Upper lobe of left lung (tissue), 4 donors: ENCODE measurements around the gene KIAA1217.

Experiments used
- POLR2A ChIP-seq, 4 donors: fragments of 450-650 bp; IDR thresholded peaks; one replicate each; pipeline ENCODE4 v1.5.1; 2016 to 2017; ENCODE audit warnings: antibody characterized with exemption in 4 of 4, mild to moderate bottlenecking in 2 of 4
- POLR2AphosphoS5 ChIP-seq, 2 donors: sonication (generic); formaldehyde crosslinking; IDR thresholded peaks; one replicate each; pipeline ENCODE4 v1.5.1; 2017; ENCODE audit warnings: antibody characterized with exemption in 2 of 2
- TF ChIP-seq, protein P1 (sequence below), 6 experiments: fragments of 450-650 bp in 4 of 6; fragments of 200-600 bp in 2 of 6; sonication (generic) in 2 of 6; IDR thresholded peaks; one replicate each; pipeline ENCODE4 v1.5.1; 2016 to 2019; ENCODE audit warnings: antibody characterized with exemption in 6 of 6

GRCh38 chr10:24310104-24310503 lies 101.2 kb downstream of the KIAA1217 start:
- TF ChIP-seq POLR2AphosphoS5 (IDR thresholded peaks at IDR 0.05) = no peak
- TF ChIP-seq, protein P1, sequence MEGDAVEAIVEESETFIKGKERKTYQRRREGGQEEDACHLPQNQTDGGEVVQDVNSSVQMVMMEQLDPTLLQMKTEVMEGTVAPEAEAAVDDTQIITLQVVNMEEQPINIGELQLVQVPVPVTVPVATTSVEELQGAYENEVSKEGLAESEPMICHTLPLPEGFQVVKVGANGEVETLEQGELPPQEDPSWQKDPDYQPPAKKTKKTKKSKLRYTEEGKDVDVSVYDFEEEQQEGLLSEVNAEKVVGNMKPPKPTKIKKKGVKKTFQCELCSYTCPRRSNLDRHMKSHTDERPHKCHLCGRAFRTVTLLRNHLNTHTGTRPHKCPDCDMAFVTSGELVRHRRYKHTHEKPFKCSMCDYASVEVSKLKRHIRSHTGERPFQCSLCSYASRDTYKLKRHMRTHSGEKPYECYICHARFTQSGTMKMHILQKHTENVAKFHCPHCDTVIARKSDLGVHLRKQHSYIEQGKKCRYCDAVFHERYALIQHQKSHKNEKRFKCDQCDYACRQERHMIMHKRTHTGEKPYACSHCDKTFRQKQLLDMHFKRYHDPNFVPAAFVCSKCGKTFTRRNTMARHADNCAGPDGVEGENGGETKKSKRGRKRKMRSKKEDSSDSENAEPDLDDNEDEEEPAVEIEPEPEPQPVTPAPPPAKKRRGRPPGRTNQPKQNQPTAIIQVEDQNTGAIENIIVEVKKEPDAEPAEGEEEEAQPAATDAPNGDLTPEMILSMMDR (IDR thresholded peaks at IDR 0.05) = no peak
- TF ChIP-seq POLR2A (IDR thresholded peaks at IDR 0.05) = no peak
